NCI-H1105 (cell line): ENCODE results near the gene IGF1R.

Source experiments
- DNase-seq: peaks from one replicate; lab custom pipeline; 2025; lab: John Stamatoyannopoulos, UW

IGF1R gene

GRCh38 chr15:98798375-98798893 is 150.1 kb downstream of the IGF1R start:
- no peak for DNase-seq

- peak; percentile 13 for DNase-seq
Measured at GRCh38 chr15:98799461-98800390, 151.4 kb downstream of the IGF1R start.

GRCh38 chr15:98800437-98801233 is 152.3 kb downstream of the IGF1R start:
- DNase-seq: no peak

GRCh38 chr15:98801234-98801561 is 152.9 kb downstream of the IGF1R start:
- DNase-seq: no peak

GRCh38 chr15:98802187-98802586 is 153.8 kb downstream of the IGF1R start:
- DNase-seq: no peak

- no peak for DNase-seq
Measured at GRCh38 chr15:98803228-98804056, 155.1 kb downstream of the IGF1R start.

GRCh38 chr15:98804057-98804380 is 155.7 kb downstream of the IGF1R start:
- no peak for DNase-seq

GRCh38 chr15:98805434-98806274 is 157.3 kb downstream of the IGF1R start:
- DNase-seq: no peak

GRCh38 chr15:98806275-98806895 is 158.0 kb downstream of the IGF1R start:
- DNase-seq: no peak

- no peak for DNase-seq
Measured at GRCh38 chr15:98807262-98807661, 158.9 kb downstream of the IGF1R start.

- no peak for DNase-seq
Measured at GRCh38 chr15:98809273-98809672, 160.9 kb downstream of the IGF1R start.

- no peak for DNase-seq
Measured at GRCh38 chr15:98812716-98813446, 164.5 kb downstream of the IGF1R start.

GRCh38 chr15:98813951-98814350 is 165.6 kb downstream of the IGF1R start:
- no peak for DNase-seq

GRCh38 chr15:98815207-98815606 is 166.9 kb downstream of the IGF1R start:
- no peak for DNase-seq

- DNase-seq: no peak
Measured at GRCh38 chr15:98817745-98818144, 169.4 kb downstream of the IGF1R start.

- no peak for DNase-seq
Measured at GRCh38 chr15:98823012-98823458, 174.7 kb downstream of the IGF1R start.

- no peak for DNase-seq
Measured at GRCh38 chr15:98823616-98824015, 175.3 kb downstream of the IGF1R start.

GRCh38 chr15:98824595-98824994 is 176.3 kb downstream of the IGF1R start:
- DNase-seq: no peak

- peak; percentile 20 for DNase-seq
Measured at GRCh38 chr15:98826658-98827057, 178.3 kb downstream of the IGF1R start.

- DNase-seq: no peak
Measured at GRCh38 chr15:98827217-98827616, 178.9 kb downstream of the IGF1R start.
